H1 (cell line): Measurements from ENCODE around the gene RASSF5. TPM values are rescaled to one million over a fixed set of nuclear protein-coding genes. Genes with fewer than 3 reads are reported as not detected.

ENCODE experiments used
- CTCF ChIA-PET: fragments of 300-600 bp; sonication (Branson Sonifier 250); formaldehyde crosslinking; loops from one replicate; lab custom pipeline; 2021; ENCODE audit not compliant: partially characterized antibody; lab: Charles Lee
- POLR2A ChIA-PET: fragments of 300-600 bp; sonication (Branson Sonifier 250); formaldehyde crosslinking; loops from one replicate; lab custom pipeline; 2021; ENCODE audit warnings: inconsistent platforms; ENCODE audit not compliant: partially characterized antibody; lab: Charles Lee
- DNase-seq, 2 experiments: peaks; one replicate each; pipeline versions ENCODE4 v3.0.0 to v3.0.0-alpha.2; 2010 to 2022; ENCODE audit warnings: low spot score in 2 of 2, low read depth in 1 of 2, mixed read lengths in 1 of 2
- FAIRE-seq: peaks from 2 replicates; lab custom pipeline; 2011; peaks lifted over from hg19 to GRCh38; lab: Jason Lieb, UNC
- H2AFZ ChIP-seq: 2 replicates; pipeline ENCODE4 v1.8.1; 2012; ENCODE audit warnings: low read length, inconsistent platforms
- H2AK5ac ChIP-seq: 2 replicates; pipeline ENCODE4 v1.6.1; 2013; ENCODE audit warnings: low read depth, low read length
- H2BK120ac ChIP-seq: replicated peaks from 2 replicates; pipeline ENCODE3; 2013; ENCODE audit warnings: low read depth, low read length, inconsistent platforms
- H2BK12ac ChIP-seq: 2 replicates; pipeline ENCODE4 v1.6.1; 2013; ENCODE audit warnings: low read depth, low read length
- H2BK15ac ChIP-seq: 2 replicates; pipeline ENCODE4 v1.6.1; 2013; ENCODE audit warnings: low read length
- H2BK20ac ChIP-seq: 2 replicates; pipeline ENCODE4 v1.6.1; 2013; ENCODE audit warnings: low read length
- H2BK5ac ChIP-seq: 2 replicates; pipeline ENCODE4 v1.6.1; 2013; ENCODE audit warnings: low read depth, low read length
- H3K14ac ChIP-seq: 2 replicates; pipeline ENCODE4 v1.6.1; 2013; ENCODE audit warnings: inconsistent platforms; ENCODE audit not compliant: insufficient read length
- H3K18ac ChIP-seq: 2 replicates; pipeline ENCODE4 v1.6.1; 2013; ENCODE audit warnings: low read length; ENCODE audit errors: extremely low read depth
- H3K23ac ChIP-seq: 2 replicates; pipeline ENCODE4 v1.6.1; 2013; ENCODE audit warnings: inconsistent platforms; ENCODE audit not compliant: insufficient read length
- H3K23me2 ChIP-seq: 2 replicates; pipeline ENCODE4 v1.6.1; 2013; ENCODE audit warnings: low read depth, low read length
- H3K27ac ChIP-seq: 2 replicates; pipeline ENCODE4 v1.6.1; 2011; ENCODE audit warnings: low read depth, low read length, inconsistent platforms
- H3K27me3 ChIP-seq, 4 experiments: replicated peaks in 1 of 4; 1 replicate in 1 of 4; 2 replicates in 3 of 4; pipeline versions ENCODE4 v1.6.1 to v1.8.1; 2011 to 2013; ENCODE audit warnings: low read length in 3 of 4, mild to moderate bottlenecking in 3 of 4, inconsistent platforms in 2 of 4, mixed read lengths in 2 of 4, moderate library complexity in 1 of 4; ENCODE audit not compliant: control insufficient read depth in 3 of 4, insufficient read depth in 3 of 4; ENCODE audit errors: extremely low read depth in 1 of 4
- H3K36me3 ChIP-seq, 4 experiments: 2 replicates each; pipeline versions ENCODE4 v1.6.1 to v1.8.1; 2011 to 2013; ENCODE audit warnings: mild to moderate bottlenecking in 4 of 4, low read length in 3 of 4, moderate library complexity in 2 of 4, control low read depth in 1 of 4, inconsistent platforms in 1 of 4; ENCODE audit not compliant: insufficient read depth in 4 of 4, control insufficient read depth in 2 of 4
- H3K4ac ChIP-seq: replicated peaks from 2 replicates; pipeline ENCODE3; 2013; ENCODE audit warnings: low read length, low read depth, mixed read lengths, inconsistent platforms; ENCODE audit not compliant: insufficient read length
- H3K4me1 ChIP-seq, 4 experiments: replicated peaks in 1 of 4; 1 replicate in 1 of 4; 2 replicates in 3 of 4; pipeline versions ENCODE4 v1.6.1 to v1.8.1; 2011 to 2013; ENCODE audit warnings: low read length in 3 of 4, inconsistent platforms in 2 of 4, mixed read lengths in 1 of 4; ENCODE audit not compliant: insufficient read depth in 4 of 4, control insufficient read depth in 3 of 4
- H3K4me2 ChIP-seq, 2 experiments: 2 replicates each; pipeline versions ENCODE4 v1.6.1 to v1.8.1; 2011 to 2013; ENCODE audit warnings: low read depth in 2 of 2, low read length in 2 of 2, control low read depth in 1 of 2, inconsistent platforms in 1 of 2, mild to moderate bottlenecking in 1 of 2; ENCODE audit not compliant: insufficient read depth in 1 of 2
- H3K4me3 ChIP-seq, 4 experiments: fragments of 200-600, 300-600 bp in 1 of 4; sonication (generic), shearing (Covaris generic), sonication (Bioruptor Twin) in 1 of 4; 2 replicates each; pipeline versions ENCODE4 v1.5.1 to v1.8.1; 2011 to 2016; ENCODE audit warnings: low read length in 4 of 4, low read depth in 3 of 4, control low read depth in 2 of 4, inconsistent platforms in 2 of 4, mild to moderate bottlenecking in 2 of 4, mixed read lengths in 1 of 4, moderate library complexity in 1 of 4; ENCODE audit not compliant: insufficient read depth in 2 of 4; ENCODE audit errors: extremely low read depth in 1 of 4
- H3K56ac ChIP-seq: replicated peaks from 2 replicates; pipeline ENCODE3; 2013; ENCODE audit warnings: low read depth, mild to moderate bottlenecking, mixed read lengths, low read length, inconsistent platforms; ENCODE audit not compliant: insufficient read length
- H3K79me1 ChIP-seq: 2 replicates; pipeline ENCODE4 v1.6.1; 2013; ENCODE audit warnings: low read depth, low read length, control low read depth
- H3K79me2 ChIP-seq, 2 experiments: 2 replicates each; pipeline versions ENCODE4 v1.6.1 to v1.8.1; 2012 to 2013; ENCODE audit warnings: low read length in 2 of 2, mild to moderate bottlenecking in 2 of 2, inconsistent platforms in 1 of 2; ENCODE audit not compliant: insufficient read depth in 2 of 2, control insufficient read depth in 1 of 2
- H3K9ac ChIP-seq, 4 experiments: replicated peaks in 1 of 4; 1 replicate in 1 of 4; 2 replicates in 3 of 4; pipeline versions ENCODE4 v1.6.1 to v1.8.1; 2011 to 2013; ENCODE audit warnings: low read depth in 3 of 4, low read length in 3 of 4, control low read depth in 2 of 4, mild to moderate bottlenecking in 2 of 4, moderate library complexity in 2 of 4, inconsistent platforms in 1 of 4; ENCODE audit errors: extremely low read depth in 1 of 4
- H3K9me3 ChIP-seq, 2 experiments: 2 replicates each; pipeline versions ENCODE4 v1.6.1 to v1.8.1; 2012 to 2013; ENCODE audit warnings: mild to moderate bottlenecking in 2 of 2, moderate library complexity in 2 of 2, control low read depth in 1 of 2, inconsistent platforms in 1 of 2, low read depth in 1 of 2, low read length in 1 of 2, mixed read lengths in 1 of 2; ENCODE audit not compliant: insufficient read depth in 2 of 2
- H4K20me1 ChIP-seq, 2 experiments: replicated peaks in 1 of 2; 2 replicates each; pipeline versions ENCODE3 to v1.8.1; 2011 to 2013; ENCODE audit warnings: inconsistent platforms in 2 of 2, low read length in 2 of 2, mild to moderate bottlenecking in 1 of 2; ENCODE audit not compliant: insufficient read depth in 2 of 2, control insufficient read depth in 1 of 2
- H4K5ac ChIP-seq: 2 replicates; pipeline ENCODE4 v1.6.1; 2013; ENCODE audit warnings: low read length, low read depth, mixed read lengths, inconsistent platforms; ENCODE audit not compliant: insufficient read length
- H4K8ac ChIP-seq: 2 replicates; pipeline ENCODE4 v1.8.0; 2013; ENCODE audit warnings: mild to moderate bottlenecking, moderate library complexity, low read length, inconsistent platforms; ENCODE audit not compliant: insufficient read depth; ENCODE audit errors: extremely low read depth
- H4K91ac ChIP-seq: replicated peaks from 2 replicates; pipeline ENCODE3; 2013; ENCODE audit warnings: low read length, mixed read lengths, inconsistent platforms; ENCODE audit not compliant: insufficient read length
- ASH2L ChIP-seq: fragments of 200-600, 300-600 bp; sonication (generic); IDR thresholded peaks from one replicate; pipeline ENCODE4 v1.7.1; 2017; ENCODE audit warnings: low read length
- BRCA1 ChIP-seq: IDR thresholded peaks from 2 replicates; pipeline ENCODE4 v1.6.1; 2012; ENCODE audit warnings: low read depth, low read length, improper control_type of control experiment
- CBX5 ChIP-seq: fragments of 300-800, 300-1000 bp; sonication (generic); IDR thresholded peaks from 2 replicates; pipeline ENCODE4 v1.7.1; 2016; ENCODE audit warnings: antibody characterized with exemption, low read length, low read depth
- GTF2F1 ChIP-seq: IDR thresholded peaks from 2 replicates; pipeline ENCODE4 v1.6.1; 2012; ENCODE audit warnings: low read depth, low read length, improper control_type of control experiment, borderline replicate concordance
- KDM5A ChIP-seq: fragments of 200-600 bp; IDR thresholded peaks from 2 replicates; pipeline ENCODE4 v1.7.1; 2012; ENCODE audit warnings: mild to moderate bottlenecking, low read length, inconsistent platforms, mixed read lengths
- MAFK ChIP-seq: IDR thresholded peaks from 2 replicates; pipeline ENCODE4 v1.6.1; 2012; ENCODE audit warnings: low read depth, mild to moderate bottlenecking, improper control_type of control experiment, low read length
- RBBP5 ChIP-seq: IDR thresholded peaks from 2 replicates; pipeline ENCODE4 v1.7.1; 2012; ENCODE audit warnings: low read depth, mild to moderate bottlenecking, inconsistent platforms, low read length, moderate library complexity, borderline replicate concordance
- WGBS, 2 experiments: shearing (Covaris generic) in 1 of 2; methylation state at CpG; one replicate each; pipeline versions ENCODE4 v1.1.6 to v1.1.7; 2013 to 2015; ENCODE audit warnings: low lambda C conversion rate in 2 of 2, mixed read lengths in 2 of 2, inconsistent platforms in 1 of 2, low coverage in 1 of 2, missing lambda C conversion rate in 1 of 2; ENCODE audit not compliant: insufficient replicate concordance in 2 of 2, insufficient coverage in 1 of 2, insufficient read length in 1 of 2; ENCODE audit errors: extremely low coverage in 1 of 2, missing lambda C conversion rate in 1 of 2; 5-methylcytosine and 5-hydroxymethylcytosine counted together
- polyA plus RNA-seq, 7 experiments: library from polyadenylated mRNA; depleted of rRNA in 3 of 7; stranded (reverse) in 5 of 7; unstranded in 2 of 7; fragments of >200 nt in 5 of 7; fragments of 200-250 nt in 2 of 7; gene quantifications; 1 replicate in 5 of 7; 2 replicates in 1 of 7; 4 replicates in 1 of 7; pipeline versions ENCODE4 v1.2.1 to v1.2.3, GENCODE V29; 2011 to 2013; ENCODE audit warnings: missing spikeins in 2 of 7, mixed read lengths in 2 of 7
- total RNA-seq: library from RNA; stranded (reverse); fragmentation: NEBNext Ultra II Directional; extraction: Animal tissue kit (Norgen Biotek cat#: 25700); gene quantifications from 2 replicates; pipeline ENCODE4 v1.2.1, GENCODE V29; 2021
- TF ChIP-seq, protein P1 (sequence below): IDR thresholded peaks from 2 replicates; pipeline ENCODE4 v1.6.1; 2012; ENCODE audit warnings: low read length, inconsistent platforms

Gene RASSF5
- total and polyA plus RNA-seq, 2 of the 8 experiments (the other 6 are each of a cell fraction or from before 2014, with no cell fraction given), result 0.82 to 1.8 TPM

GRCh38 chr1:206534552-206534951 is 27.2 kb downstream of the RASSF5 start:
- Histone ChIP-seq H3K79me1 (no peaks in the 10 kb centered on the region; the same call in 1 of the 2 replicates), H4K5ac (no peak overlapping the region), H3K23ac (no peak overlapping the region), H3K4ac (no peak overlapping the region), H2BK120ac (no peak overlapping the region), H3K4me1 (no peaks in the 10 kb centered on the region; a peak in 2 of 7 replicates), H3K56ac (no peak overlapping the region), H3K9me3 (no peaks in the 10 kb centered on the region), H4K8ac (no peak overlapping the region), H3K14ac (no peak overlapping the region), H2BK5ac (no peak overlapping the region), H3K4me3 (no peak overlapping the region), H3K27me3 (no peaks in the 10 kb centered on the region), H3K36me3 (no peaks in the 10 kb centered on the region), H3K4me2 (no peak overlapping the region), H3K9ac (no peak overlapping the region), H3K23me2 (no peaks in the 10 kb centered on the region; the same call in 1 of the 2 replicates), H2BK12ac (no peak overlapping the region), H4K91ac (no peak overlapping the region), H2BK15ac (no peak overlapping the region), H2AK5ac (no peak overlapping the region), H2BK20ac (no peak overlapping the region), H2AFZ (no peak overlapping the region), H3K18ac (no peak overlapping the region), H3K27ac (no peak overlapping the region), H4K20me1 (peaks cover 0 to 3% of the 10 kb centered on the region in 2 experiments)
- WGBS, 2 experiments, result 76% methylated on average over 3 of the region's 3 CpGs; no CpG with 5 or more reads in 1 of the 2 experiments
- ChIA-PET POLR2A (no interaction called here), CTCF (interaction anchor here (0.9 to 18.2 kb wide), 13 partner anchors 9 to 124 kb away, joined by 3 to 298 read pairs (median 5); partner anchors contain the start of gene RASSF5)
- FAIRE-seq, result no peak
- no peak for DNase-seq
- TF ChIP-seq, protein P1, sequence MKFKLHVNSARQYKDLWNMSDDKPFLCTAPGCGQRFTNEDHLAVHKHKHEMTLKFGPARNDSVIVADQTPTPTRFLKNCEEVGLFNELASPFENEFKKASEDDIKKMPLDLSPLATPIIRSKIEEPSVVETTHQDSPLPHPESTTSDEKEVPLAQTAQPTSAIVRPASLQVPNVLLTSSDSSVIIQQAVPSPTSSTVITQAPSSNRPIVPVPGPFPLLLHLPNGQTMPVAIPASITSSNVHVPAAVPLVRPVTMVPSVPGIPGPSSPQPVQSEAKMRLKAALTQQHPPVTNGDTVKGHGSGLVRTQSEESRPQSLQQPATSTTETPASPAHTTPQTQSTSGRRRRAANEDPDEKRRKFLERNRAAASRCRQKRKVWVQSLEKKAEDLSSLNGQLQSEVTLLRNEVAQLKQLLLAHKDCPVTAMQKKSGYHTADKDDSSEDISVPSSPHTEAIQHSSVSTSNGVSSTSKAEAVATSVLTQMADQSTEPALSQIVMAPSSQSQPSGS, result no peak
- TF ChIP-seq KDM5A (no peak), GTF2F1 (no peak), ASH2L (no peak), MAFK (no peak), BRCA1 (no peak), CBX5 (no peak), RBBP5 (no peak)
- TF ChIP-seq, all 59 proteins: peak for 0
- H3K79me2 ChIP-seq, result no peaks in the 10 kb centered on the region
